Transverse colon (tissue), 4 donors: ENCODE results near the gene VWA5B1. TPM values are rescaled to one million over a fixed set of nuclear protein-coding genes. Genes with fewer than 3 reads are reported as not detected.

ENCODE experiments used
- DNase-seq: peaks from one replicate; pipeline ENCODE4 v3.0.0-alpha.2; 2019
- H3K27ac ChIP-seq, 4 donors: fragments of 200-600 bp; sonication (generic); 2 replicates each; pipeline ENCODE4 v1.5.1; 2016 to 2018; ENCODE audit warnings: inconsistent platforms in 4 of 4
- H3K27me3 ChIP-seq: fragments of 200-600 bp; sonication (generic); 2 replicates; pipeline ENCODE4 v1.5.1; 2017; ENCODE audit warnings: inconsistent platforms
- H3K36me3 ChIP-seq, 4 donors: fragments of 200-600 bp; sonication (generic); 2 replicates each; pipeline ENCODE4 v1.5.1; 2017 to 2019; ENCODE audit warnings: inconsistent platforms in 4 of 4
- H3K4me1 ChIP-seq, 4 donors: fragments of 200-600 bp; sonication (generic); 2 replicates each; pipeline ENCODE4 v1.5.1; 2017 to 2020; ENCODE audit warnings: inconsistent platforms in 4 of 4
- H3K4me3 ChIP-seq, 4 donors: fragments of 200-600 bp; sonication (generic); 1 replicate in 1 of 4; 2 replicates in 3 of 4; pipeline versions ENCODE4 v1.5.1 to v1.6.1; 2017 to 2019; ENCODE audit warnings: inconsistent platforms in 4 of 4
- H3K9me3 ChIP-seq, 2 donors: fragments of 200-600 bp; sonication (generic); 2 replicates each; pipeline ENCODE4 v1.5.1; 2017 to 2019; ENCODE audit warnings: inconsistent platforms in 2 of 2
- EP300 ChIP-seq: sonication (generic); formaldehyde crosslinking; IDR thresholded peaks from one replicate; pipeline ENCODE4 v1.6.1; 2017; ENCODE audit warnings: antibody characterized with exemption, low read depth
- POLR2A ChIP-seq: fragments of 450-650 bp; IDR thresholded peaks from one replicate; pipeline ENCODE4 v1.6.1; 2016; ENCODE audit warnings: antibody characterized with exemption, mild to moderate bottlenecking, moderate library complexity
- POLR2AphosphoS5 ChIP-seq, 3 donors: sonication (generic); formaldehyde crosslinking; IDR thresholded peaks; one replicate each; pipeline ENCODE4 v1.6.1; 2016; ENCODE audit warnings: antibody characterized with exemption in 3 of 3
- WGBS, 2 donors: methylation state at CpG; one replicate each; pipeline ENCODE4 v1.1.5; 2018; ENCODE audit warnings: low coverage in 1 of 2; 5-methylcytosine and 5-hydroxymethylcytosine counted together
- in situ Hi-C, 4 donors: fragments of 200-750 bp; cut with MboI; loops; one replicate each; pipeline versions ENCODE4 v1.15.0 to v1.15.1; 2017; ENCODE audit warnings: low sequenced_read_pairs in 3 of 4, low pct_ligation_motif_present in 1 of 4, low pct_unique_long_range_greater_than_20kb in 1 of 4
- intact Hi-C: fragments of 100-400 bp; cut with DNase I; formaldehyde crosslinking; loops from one replicate; pipeline ENCODE4 v1.15.1; 2023; ENCODE audit warnings: low total_unique reads
- total RNA-seq, 4 donors: library from RNA; depleted of rRNA; stranded (reverse); fragments of >200 nt; gene quantifications; one replicate each; pipeline ENCODE4 v1.1.0, GENCODE V29; 2016
- TF ChIP-seq, protein P1 (sequence below), 5 experiments: fragments of 200-600 bp in 3 of 5; fragments of 450-650 bp in 2 of 5; sonication (generic) in 3 of 5; IDR thresholded peaks; 1 replicate in 2 of 5; 2 replicates in 3 of 5; pipeline ENCODE4 v1.5.1; 2016 to 2017; ENCODE audit warnings: antibody characterized with exemption in 5 of 5, inconsistent platforms in 3 of 5, mild to moderate bottlenecking in 2 of 5, moderate library complexity in 1 of 5

VWA5B1 gene
- total RNA-seq, 4 donors from 2014 or later = not detected

DNA sequence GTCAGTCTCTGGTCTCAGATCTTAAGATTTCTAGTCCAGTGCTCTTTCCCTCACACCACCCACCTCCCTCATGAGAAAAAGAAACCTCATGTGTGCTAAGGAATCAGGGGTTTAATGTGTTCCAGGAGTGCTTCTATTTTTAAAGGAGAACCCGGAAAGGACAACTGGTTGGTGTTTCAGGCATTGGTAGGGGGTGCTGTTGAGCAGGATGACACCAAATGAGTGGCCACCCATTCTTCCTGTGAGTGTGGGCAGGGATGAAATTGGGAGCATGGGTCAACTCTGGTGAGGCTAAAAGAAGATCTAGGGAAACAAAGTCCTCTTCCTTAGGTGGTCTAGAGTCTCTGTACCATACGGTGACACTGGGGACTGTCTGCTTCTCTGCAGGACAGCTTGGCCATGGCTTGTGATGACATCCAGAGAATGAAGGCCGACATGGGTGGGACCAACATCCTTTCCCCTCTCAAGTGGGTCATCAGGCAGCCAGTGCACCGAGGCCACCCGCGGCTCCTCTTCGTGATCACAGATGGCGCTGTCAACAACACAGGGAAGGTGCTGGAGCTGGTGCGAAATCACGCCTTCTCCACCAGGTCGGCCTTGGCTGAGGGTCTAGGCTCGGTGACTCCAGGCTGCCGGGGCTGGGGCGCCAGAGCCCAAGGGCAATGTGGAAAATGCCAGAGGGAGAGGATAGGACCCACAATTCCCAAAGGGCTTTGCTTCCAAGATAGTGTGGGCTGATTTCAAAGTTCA, 39.3 kb downstream of the VWA5B1 start:
- Histone ChIP-seq H3K27ac (no peak overlapping the region), H3K27me3 (no peaks in the 10 kb centered on the region), H3K4me1 (peaks cover 0 to 13% (median 4%) of the 10 kb centered on the region in 4 donors), H3K4me3 (no peak overlapping the region), H3K36me3 (no peaks in the 10 kb centered on the region), H3K9me3 (no peaks in the 10 kb centered on the region)
- in situ Hi-C loops (no loop called here), intact Hi-C loops (no loop called here)
- WGBS, 2 donors = 80 to 84% methylated on average over 3 to 9 of the region's 14 CpGs
- TF ChIP-seq POLR2AphosphoS5 (IDR thresholded peaks at IDR 0.05) (no peak), EP300 (no peak), POLR2A (no peak)
- TF ChIP-seq, protein P1, sequence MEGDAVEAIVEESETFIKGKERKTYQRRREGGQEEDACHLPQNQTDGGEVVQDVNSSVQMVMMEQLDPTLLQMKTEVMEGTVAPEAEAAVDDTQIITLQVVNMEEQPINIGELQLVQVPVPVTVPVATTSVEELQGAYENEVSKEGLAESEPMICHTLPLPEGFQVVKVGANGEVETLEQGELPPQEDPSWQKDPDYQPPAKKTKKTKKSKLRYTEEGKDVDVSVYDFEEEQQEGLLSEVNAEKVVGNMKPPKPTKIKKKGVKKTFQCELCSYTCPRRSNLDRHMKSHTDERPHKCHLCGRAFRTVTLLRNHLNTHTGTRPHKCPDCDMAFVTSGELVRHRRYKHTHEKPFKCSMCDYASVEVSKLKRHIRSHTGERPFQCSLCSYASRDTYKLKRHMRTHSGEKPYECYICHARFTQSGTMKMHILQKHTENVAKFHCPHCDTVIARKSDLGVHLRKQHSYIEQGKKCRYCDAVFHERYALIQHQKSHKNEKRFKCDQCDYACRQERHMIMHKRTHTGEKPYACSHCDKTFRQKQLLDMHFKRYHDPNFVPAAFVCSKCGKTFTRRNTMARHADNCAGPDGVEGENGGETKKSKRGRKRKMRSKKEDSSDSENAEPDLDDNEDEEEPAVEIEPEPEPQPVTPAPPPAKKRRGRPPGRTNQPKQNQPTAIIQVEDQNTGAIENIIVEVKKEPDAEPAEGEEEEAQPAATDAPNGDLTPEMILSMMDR (IDR thresholded peaks at IDR 0.05) = no peak
- no peak for DNase-seq

GRCh38 chr1:20334103-20334502, 43.4 kb downstream of the VWA5B1 start:
- Histone ChIP-seq H3K4me1 (no peaks in the 10 kb centered on the region), H3K27me3 (peaks cover 3% of the 10 kb centered on the region), H3K36me3 (no peaks in the 10 kb centered on the region), H3K9me3 (no peaks in the 10 kb centered on the region), H3K4me3 (no peak overlapping the region), H3K27ac (no peak overlapping the region)
- WGBS, 2 donors = 67% methylated on average over 5 of the region's 5 CpGs; no CpG with 5 or more reads in 1 of the 2 donors
- DNase-seq = no peak
- TF ChIP-seq POLR2A (no peak), POLR2AphosphoS5 (IDR thresholded peaks at IDR 0.05) (no peak), EP300 (no peak)
- TF ChIP-seq, protein P1 (IDR thresholded peaks at IDR 0.05) = no peak
- intact Hi-C loops = no loop called here
- in situ Hi-C loops = no loop called here

DNA sequence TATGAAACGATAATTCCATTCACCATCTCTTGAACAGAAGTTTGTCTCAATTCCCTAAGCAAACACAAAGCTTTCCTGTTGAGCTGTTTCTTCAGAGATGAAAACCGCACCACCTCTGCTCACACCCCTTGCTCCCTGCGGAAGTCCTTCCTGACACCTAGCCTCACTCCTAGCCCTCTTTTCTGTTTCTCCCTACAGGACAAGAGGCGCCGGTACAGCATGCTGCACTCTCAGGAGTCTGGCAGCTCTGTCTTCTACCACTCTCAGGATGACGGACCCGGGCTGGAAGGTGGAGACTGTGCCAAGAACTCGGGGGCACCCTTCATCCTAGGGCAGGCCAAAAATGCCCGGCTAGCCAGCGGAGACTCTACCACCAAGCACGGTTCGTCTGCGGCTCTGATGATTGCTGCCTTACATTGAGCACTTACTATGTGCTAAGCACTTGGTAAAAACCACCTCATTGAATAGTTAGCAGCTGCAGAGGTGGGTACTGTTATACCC, 45.5 kb downstream of the VWA5B1 start:
- DNase-seq = no peak
- in situ Hi-C loops = no loop called here
- Histone ChIP-seq H3K36me3 (no peaks in the 10 kb centered on the region), H3K27ac (no peak overlapping the region), H3K4me1 (no peaks in the 10 kb centered on the region), H3K4me3 (no peak overlapping the region), H3K27me3 (peaks cover 3% of the 10 kb centered on the region), H3K9me3 (no peaks in the 10 kb centered on the region)
- WGBS, 2 donors = 82 to 84% methylated on average over 3 to 13 of the region's 13 CpGs
- intact Hi-C loops = no loop called here
- TF ChIP-seq POLR2A (no peak), EP300 (no peak), POLR2AphosphoS5 (IDR thresholded peaks at IDR 0.05) (no peak)

GRCh38 chr1:20337581-20337980, 46.9 kb downstream of the VWA5B1 start:
- in situ Hi-C loops = no loop called here
- Histone ChIP-seq H3K27ac (no peak overlapping the region), H3K36me3 (no peaks in the 10 kb centered on the region), H3K27me3 (peaks cover 7% of the 10 kb centered on the region), H3K4me1 (no peaks in the 10 kb centered on the region), H3K9me3 (no peaks in the 10 kb centered on the region), H3K4me3 (no peak overlapping the region)
- intact Hi-C loops = no loop called here
- DNase-seq = no peak
- WGBS, 2 donors = 88% methylated on average over 7 of the region's 7 CpGs; no CpG with 5 or more reads in 1 of the 2 donors
- TF ChIP-seq POLR2AphosphoS5 (IDR thresholded peaks at IDR 0.05) = no peak
- TF ChIP-seq, protein P1 (IDR thresholded peaks at IDR 0.05) = no peak
- no peak for TF ChIP-seq EP300
- no peak for TF ChIP-seq POLR2A
